ENCODE measurements around the gene DDX27.
"Not testable (repeated sequence)": the region's sequence is repeated elsewhere in the genome, so short reads cannot be mapped to it uniquely, and the experiment has no call there.

DDX27 gene

GRCh38 chr20:49219091-49219923 lies at the start of gene DDX27:
Gene DDX27, plus strand, starts transcription at chr20:49219416. Its CDS starts 33 bp downstream, at chr20:49219449.
- DNase-seq (ENCODE audit: low read depth in 2 of 3, low spot score in 1 of 3), result peak; percentile 93 to 97 (median 96)

DNA sequence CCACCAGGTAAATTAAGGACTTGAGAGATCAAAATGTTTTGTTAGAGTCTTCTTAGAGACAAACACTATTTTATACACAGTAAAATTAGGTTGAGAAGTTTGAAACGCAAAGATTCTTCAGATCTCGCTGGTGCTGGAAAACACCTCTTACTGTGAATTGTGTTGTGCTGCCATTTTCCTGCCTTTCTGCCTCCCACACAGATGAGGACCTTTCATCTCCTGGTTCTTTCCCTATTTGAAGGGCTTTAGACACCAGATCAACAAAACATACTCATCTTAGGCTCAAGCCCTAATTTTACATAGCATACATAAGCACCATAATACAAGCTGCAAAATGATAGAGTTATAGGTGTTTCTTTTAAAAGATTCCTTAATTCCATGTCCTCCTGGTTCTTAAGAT lies 49.7 kb upstream of the DDX27 start:
- DNase-seq (ENCODE audit: low read depth in 2 of 3, low spot score in 1 of 3), result no peak

- DNase-seq (ENCODE audit: low read depth in 2 of 3, low spot score in 1 of 3), result no peak
Observed at GRCh38 chr20:49170714-49171113, 48.5 kb upstream of the DDX27 start.

DNA sequence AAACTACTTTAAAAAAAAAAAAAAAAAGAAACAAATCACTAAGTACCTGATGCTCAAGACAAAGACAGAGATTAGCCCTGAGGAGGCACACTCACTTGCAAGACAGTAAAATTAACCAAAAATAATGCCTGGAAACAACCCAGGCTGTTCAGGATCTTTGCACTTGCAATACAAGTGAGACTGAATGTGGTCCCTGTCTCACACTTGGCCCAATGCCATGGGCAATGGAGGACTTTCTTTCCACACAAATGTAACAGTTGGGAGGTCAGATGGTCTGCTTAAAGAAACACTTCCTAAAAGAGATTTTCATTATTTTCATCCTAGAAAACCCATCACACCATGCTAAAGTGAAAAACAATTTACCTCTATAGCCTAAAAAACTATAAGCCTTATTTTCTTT lies 47.3 kb upstream of the DDX27 start:
- DNase-seq (ENCODE audit: low read depth in 2 of 3, low spot score in 1 of 3), result no peak

- no peak for DNase-seq (ENCODE audit: low read depth in 2 of 3, low spot score in 1 of 3)
Observed at GRCh38 chr20:49172413-49172812, 46.8 kb upstream of the DDX27 start.

- no peak for DNase-seq (ENCODE audit: low read depth in 2 of 3, low spot score in 1 of 3)
Observed at GRCh38 chr20:49174183-49174582, 45.0 kb upstream of the DDX27 start.

- no peak for DNase-seq (ENCODE audit: low read depth in 2 of 3, low spot score in 1 of 3)
Observed at GRCh38 chr20:49179368-49180277, 39.6 kb upstream of the DDX27 start.

- DNase-seq (ENCODE audit: low read depth in 2 of 3, low spot score in 1 of 3), result no peak
Observed at GRCh38 chr20:49181265-49181877, 37.8 kb upstream of the DDX27 start.

GRCh38 chr20:49183444-49183843 lies 35.8 kb upstream of the DDX27 start:
- no peak for DNase-seq (ENCODE audit: low read depth in 2 of 3, low spot score in 1 of 3)

DNA sequence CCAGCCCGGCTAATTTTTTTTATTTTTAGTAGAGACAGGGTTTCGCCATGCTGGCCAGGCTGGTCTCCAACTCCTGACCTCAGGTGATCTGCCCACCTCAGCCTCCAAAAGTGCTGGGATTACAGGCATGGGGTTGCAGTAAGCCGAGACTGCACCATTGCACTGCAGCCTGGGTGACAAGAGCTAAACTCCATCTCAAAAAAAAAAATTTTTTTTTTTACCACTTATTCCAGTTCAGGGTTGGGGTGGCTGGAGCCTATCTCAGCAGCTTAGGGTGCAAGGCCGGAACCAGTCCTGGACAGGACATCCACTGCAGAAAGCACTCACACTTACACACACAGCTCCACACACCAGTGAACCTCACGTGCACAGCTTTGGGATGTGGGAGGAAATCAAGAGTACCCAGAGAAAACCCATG lies 35.1 kb upstream of the DDX27 start:
- not testable (repeated sequence) for DNase-seq (ENCODE audit: low read depth in 2 of 3, low spot score in 1 of 3)

DNA sequence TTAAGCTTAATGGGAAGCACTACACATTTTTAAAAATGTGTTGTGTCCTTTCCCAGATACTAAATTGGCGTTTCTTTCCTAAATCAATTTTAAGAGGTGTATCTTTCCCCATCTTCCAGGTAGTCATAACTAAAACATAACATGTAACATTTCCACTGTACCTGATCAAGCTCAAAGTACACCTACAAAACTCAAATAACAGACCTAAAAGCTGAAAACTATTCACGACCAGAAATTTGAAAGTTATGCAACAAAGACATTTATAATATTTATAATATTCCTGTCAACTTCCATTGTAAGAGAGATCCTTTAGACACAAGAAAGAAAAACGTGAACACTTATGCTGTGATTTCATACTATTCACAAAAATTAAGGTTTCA lies 34.5 kb upstream of the DDX27 start:
- DNase-seq (ENCODE audit: low read depth in 2 of 3, low spot score in 1 of 3), result no peak

GRCh38 chr20:49185071-49185761 lies 34.0 kb upstream of the DDX27 start:
- DNase-seq (ENCODE audit: low read depth in 2 of 3, low spot score in 1 of 3), result no peak

- DNase-seq (ENCODE audit: low read depth in 2 of 3, low spot score in 1 of 3), result peak; percentile 36 to 70 (median 64)
Observed at GRCh38 chr20:49186535-49187329, 32.5 kb upstream of the DDX27 start.

DNA sequence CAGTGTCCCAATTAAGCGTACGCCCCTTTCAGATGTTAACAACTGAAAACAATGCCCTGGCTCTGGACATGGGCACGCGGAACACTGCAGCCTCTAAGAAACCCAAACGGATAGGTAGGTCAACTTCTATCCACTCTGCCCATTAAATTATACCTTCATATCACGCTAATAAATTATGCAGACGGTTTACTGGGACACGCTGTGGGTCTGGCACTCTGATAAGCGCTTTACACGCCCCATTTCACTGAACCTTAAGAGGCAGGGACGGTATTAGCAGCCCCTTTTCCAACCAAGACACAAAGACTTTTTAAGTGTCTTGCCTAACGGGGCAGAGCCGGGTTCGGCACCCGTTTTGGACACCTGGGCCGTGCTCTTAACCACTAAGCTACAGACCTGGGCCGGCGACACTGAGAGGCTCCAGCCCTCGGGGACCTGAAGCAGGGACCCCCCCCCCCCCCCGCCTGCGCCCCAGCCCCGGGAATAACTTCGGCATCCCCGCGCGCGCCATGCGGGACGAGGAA lies 31.8 kb upstream of the DDX27 start:
- DNase-seq (ENCODE audit: low read depth in 2 of 3, low spot score in 1 of 3), result peak in 1 of 3 donors; percentile 8

DNA sequence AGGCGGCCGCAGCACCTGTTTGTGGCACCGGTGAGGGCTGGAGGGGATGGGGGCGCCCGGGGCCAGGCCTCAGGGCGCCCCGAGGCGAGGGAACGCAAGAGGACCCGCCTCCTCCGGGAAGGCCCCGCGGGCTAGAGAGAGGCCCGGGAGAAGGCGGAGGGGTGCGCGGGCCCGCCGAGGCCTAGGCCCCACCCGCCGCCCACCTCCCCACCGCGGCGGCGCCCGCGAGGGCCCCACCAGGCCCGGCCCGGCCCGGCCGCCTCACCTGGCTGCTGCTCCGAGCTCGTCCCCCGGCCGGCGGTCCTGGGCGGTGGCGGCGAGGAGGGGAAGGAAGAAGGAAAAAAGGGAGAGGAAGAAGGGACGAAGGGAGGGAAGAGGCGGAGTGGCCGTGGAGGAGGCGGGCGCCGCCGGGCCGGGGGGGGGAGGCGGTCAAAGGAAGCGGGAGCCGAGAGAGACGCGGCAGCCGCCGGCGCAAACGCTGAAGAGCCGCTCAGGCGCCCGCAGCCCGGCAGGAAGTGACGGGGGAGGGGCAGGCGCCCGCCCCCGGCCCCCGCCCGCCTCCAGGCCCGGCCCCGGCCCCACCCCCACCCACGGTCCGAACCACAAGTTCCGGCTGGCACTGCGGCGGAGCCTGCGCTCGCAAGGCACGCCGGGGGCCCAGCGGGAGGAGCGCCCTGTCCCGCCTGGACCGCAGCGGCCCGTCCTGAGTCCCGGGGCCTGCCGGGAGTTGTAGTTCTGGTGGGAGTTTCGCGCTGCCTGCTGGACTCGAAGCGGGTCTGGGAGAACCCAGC lies 31.2 kb upstream of the DDX27 start, which contains the start of gene STAU1:
Gene STAU1, minus strand, starts transcription at position 484 of the 791 bp plus-strand sequence. CDS start 22,133 bp downstream, outside the sequence.
- peak; percentile 84 to 93 (median 91) for DNase-seq (ENCODE audit: low read depth in 2 of 3, low spot score in 1 of 3)

DNA sequence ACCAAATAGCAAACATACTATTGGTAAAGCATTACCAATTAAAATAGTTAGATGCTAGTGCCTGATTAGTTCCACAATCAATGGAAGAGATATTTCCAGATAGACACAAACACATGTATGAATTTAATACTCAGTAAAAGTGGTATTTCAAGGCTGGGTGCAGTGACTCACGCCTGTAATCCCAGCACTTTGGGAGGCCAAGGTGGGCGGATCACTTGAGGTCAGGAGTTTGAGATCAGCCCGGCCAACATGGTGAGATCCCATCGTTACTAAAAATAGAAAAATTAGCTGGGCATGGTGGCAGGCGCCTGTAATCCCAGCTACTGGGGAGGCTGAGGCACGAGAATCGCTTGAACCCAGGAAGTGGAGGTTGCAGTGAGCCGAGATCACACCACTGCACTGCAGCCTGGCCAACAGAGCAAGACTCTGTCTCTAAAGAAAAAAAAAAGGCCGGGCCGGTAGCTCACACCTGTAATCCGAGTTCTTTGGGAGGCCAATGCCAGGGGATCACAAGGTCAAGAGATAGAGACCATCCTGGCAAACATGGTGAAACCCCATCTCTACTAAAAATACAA lies 26.2 kb upstream of the DDX27 start:
- not testable (repeated sequence) for DNase-seq (ENCODE audit: low read depth in 2 of 3, low spot score in 1 of 3)

DNA sequence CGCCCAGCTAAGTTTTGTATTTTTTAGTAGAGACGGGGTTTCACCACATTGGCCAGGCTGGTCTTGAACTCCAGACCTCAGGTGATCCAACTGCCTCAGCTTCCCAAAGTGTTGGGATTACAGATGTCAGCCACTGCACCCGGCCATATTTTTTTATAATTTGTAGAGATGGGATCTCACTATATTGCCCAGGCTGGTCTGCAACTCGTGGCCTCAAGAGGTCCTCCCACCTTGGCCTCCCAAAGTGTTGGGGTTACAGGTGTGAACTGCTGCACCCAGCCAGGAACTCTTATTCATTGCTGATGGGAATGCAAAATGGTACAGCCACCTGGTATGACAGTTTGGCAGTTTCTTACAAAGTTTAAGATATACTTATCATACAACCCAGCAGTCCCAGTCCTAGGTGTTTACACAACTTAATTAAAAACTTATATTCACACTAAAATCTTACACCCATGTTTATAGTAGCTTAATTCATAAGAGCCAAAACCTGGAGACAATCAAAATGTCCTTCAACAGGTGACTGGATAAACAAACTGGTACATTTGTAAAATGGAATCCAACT lies 19.4 kb upstream of the DDX27 start:
- DNase-seq (ENCODE audit: low read depth in 2 of 3, low spot score in 1 of 3), result no peak

DNA sequence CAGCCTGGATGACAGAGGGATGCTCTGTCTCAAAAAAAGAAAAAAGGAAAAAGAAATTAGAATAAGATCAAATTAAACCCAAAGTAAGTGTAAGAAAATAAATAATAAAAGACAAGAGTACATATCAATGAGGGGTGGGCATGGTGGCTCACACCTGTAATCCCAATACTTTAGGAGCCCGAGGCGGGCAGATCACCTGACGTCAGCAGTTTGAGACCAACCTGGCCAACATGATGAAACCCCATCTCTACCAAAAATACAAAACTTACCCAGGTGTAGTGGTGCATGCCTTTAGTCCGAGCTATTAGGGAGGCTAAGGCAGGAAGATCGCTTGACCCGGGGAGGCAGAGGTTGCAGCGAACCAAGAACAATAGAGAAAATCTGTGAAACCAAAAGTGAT lies 16.2 kb upstream of the DDX27 start:
- no peak for DNase-seq (ENCODE audit: low read depth in 2 of 3, low spot score in 1 of 3)

Data from stimulated activated CD4-positive, alpha-beta T cell treated with anti-CD3 and anti-CD28 coated beads, Interleukin-12 subunit alpha, Interleukin-12 subunit beta, amount 100 ng/mL, for 48 hours (primary cell).